GM04504 (cell line): ENCODE measurements around the gene NPTX1.
A peak's percentile ranks its signal among the peaks of the same experiment; 100 is the strongest.

Source experiments
- DNase-seq: peaks from one replicate; pipeline ENCODE4 v3.0.0-alpha.2; 2012; ENCODE audit warnings: low read depth

The NPTX1 gene

GRCh38 chr17:80458016-80458415, 18.4 kb downstream of the NPTX1 start:
- no peak for DNase-seq

- no peak for DNase-seq
Observed at GRCh38 chr17:80457236-80457856, 19.1 kb downstream of the NPTX1 start.

GRCh38 chr17:80456465-80457235, 19.8 kb downstream of the NPTX1 start:
- no peak for DNase-seq

- no peak for DNase-seq
Observed at GRCh38 chr17:80455784-80456183, 20.6 kb downstream of the NPTX1 start.

- peak; percentile 24 for DNase-seq
Observed at GRCh38 chr17:80455336-80455710, 21.1 kb downstream of the NPTX1 start.

- DNase-seq = peak; percentile 92
Observed at GRCh38 chr17:80454557-80455335, 21.7 kb downstream of the NPTX1 start.

- no peak for DNase-seq
Observed at GRCh38 chr17:80453998-80454556, 22.3 kb downstream of the NPTX1 start.

GRCh38 chr17:80453126-80453997, 23.0 kb downstream of the NPTX1 start:
- no peak for DNase-seq

GRCh38 chr17:80452173-80452915, 24.1 kb downstream of the NPTX1 start:
- DNase-seq = no peak

GRCh38 chr17:80451104-80451775, 25.2 kb downstream of the NPTX1 start:
- DNase-seq = no peak

GRCh38 chr17:80449930-80450576, 26.4 kb downstream of the NPTX1 start:
- DNase-seq = no peak

- no peak for DNase-seq
Observed at GRCh38 chr17:80449194-80449929, 27.0 kb downstream of the NPTX1 start.

GRCh38 chr17:80447790-80448189, 28.6 kb downstream of the NPTX1 start:
- DNase-seq = no peak

- DNase-seq = no peak
Observed at GRCh38 chr17:80446645-80447405, 29.6 kb downstream of the NPTX1 start.

- no peak for DNase-seq
Observed at GRCh38 chr17:80445726-80446110, 30.7 kb downstream of the NPTX1 start.

- no peak for DNase-seq
Observed at GRCh38 chr17:80445007-80445725, 31.2 kb downstream of the NPTX1 start.

- no peak for DNase-seq
Observed at GRCh38 chr17:80444644-80444979, 31.8 kb downstream of the NPTX1 start.
